WERI-Rb-1 (cell line): ENCODE data around the gene IRF1.
"Not testable (repeated sequence)": the region's sequence is repeated elsewhere in the genome, so short reads cannot be mapped to it uniquely, and the experiment has no call there.

ENCODE experiments used
- DNase-seq: peaks from one replicate; pipeline ENCODE4 v3.0.0-alpha.2; 2020
- H3K27ac ChIP-seq: fragments of 250-450 bp; sonication (Bioruptor Pico); 2 replicates; pipeline ENCODE4 v1.5.1; 2020; ENCODE audit warnings: mild to moderate bottlenecking, moderate library complexity
- H3K27me3 ChIP-seq: fragments of 250-450 bp; sonication (Bioruptor Pico); 2 replicates; pipeline ENCODE4 v1.5.1; 2021; ENCODE audit warnings: mild to moderate bottlenecking, low read depth, moderate library complexity; ENCODE audit not compliant: insufficient read depth, severe bottlenecking
- H3K36me3 ChIP-seq: fragments of 250-450 bp; sonication (Bioruptor Pico); 2 replicates; pipeline ENCODE4 v1.5.1; 2020; ENCODE audit warnings: mild to moderate bottlenecking, moderate library complexity
- H3K4me3 ChIP-seq: 2 replicates; pipeline ENCODE4 v1.5.1; 2011; ENCODE audit warnings: low read depth, mild to moderate bottlenecking, control low read depth, low read length
- H3K9me3 ChIP-seq: fragments of 250-450 bp; sonication (Bioruptor Pico); 2 replicates; pipeline ENCODE4 v1.5.1; 2021; ENCODE audit warnings: mild to moderate bottlenecking, moderate library complexity; ENCODE audit not compliant: severe bottlenecking
- CTCF ChIP-seq: IDR thresholded peaks from 2 replicates; pipeline ENCODE4 v1.5.1; 2011; ENCODE audit warnings: low read depth, mild to moderate bottlenecking, control low read depth, inconsistent platforms, low read length

IRF1 gene

GRCh38 chr5:132528021-132528420 lies 37.4 kb upstream of the IRF1 start:
- H3K36me3 ChIP-seq = no peaks in the 10 kb centered on the region
- no peak overlapping the region for H3K27ac ChIP-seq
- H3K9me3 ChIP-seq = no peaks in the 10 kb centered on the region
- no peak for TF ChIP-seq CTCF
- no peaks in the 10 kb centered on the region for H3K27me3 ChIP-seq
- H3K4me3 ChIP-seq = no peak overlapping the region
- no peak for DNase-seq

- no peak for TF ChIP-seq CTCF
- H3K36me3 ChIP-seq = no peaks in the 10 kb centered on the region
- no peak overlapping the region for H3K4me3 ChIP-seq
- no peaks in the 10 kb centered on the region for H3K9me3 ChIP-seq
- no peak for DNase-seq
- no peaks in the 10 kb centered on the region for H3K27me3 ChIP-seq
- H3K27ac ChIP-seq = no peak overlapping the region
Measured at GRCh38 chr5:132526974-132527564, 36.5 kb upstream of the IRF1 start.

GRCh38 chr5:132526290-132526973 lies 35.9 kb upstream of the IRF1 start:
- Histone ChIP-seq H3K36me3 (no peaks in the 10 kb centered on the region), H3K9me3 (peaks cover 2% of the 10 kb centered on the region), H3K4me3 (peak overlapping the region; percentile 26), H3K27me3 (no peaks in the 10 kb centered on the region), H3K27ac (no peak overlapping the region)
- peak; percentile 48 for DNase-seq
- peak; percentile 65 for TF ChIP-seq CTCF

GRCh38 chr5:132525299-132525724 lies 34.7 kb upstream of the IRF1 start:
- no peak for DNase-seq
- Histone ChIP-seq H3K4me3 (no peak overlapping the region), H3K36me3 (no peaks in the 10 kb centered on the region), H3K27me3 (no peaks in the 10 kb centered on the region), H3K27ac (no peak overlapping the region), H3K9me3 (peaks cover 3% of the 10 kb centered on the region)
- TF ChIP-seq CTCF = no peak

GRCh38 chr5:132524877-132525276 lies 34.3 kb upstream of the IRF1 start:
- DNase-seq, H3K27ac ChIP-seq, H3K27me3 ChIP-seq, H3K4me3 ChIP-seq, H3K9me3 ChIP-seq, H3K36me3 ChIP-seq: not testable (repeated sequence)

- not testable (repeated sequence) for H3K27me3 ChIP-seq, H3K27ac ChIP-seq, H3K9me3 ChIP-seq, DNase-seq, H3K36me3 ChIP-seq, H3K4me3 ChIP-seq
Measured at GRCh38 chr5:132522067-132522466, 31.5 kb upstream of the IRF1 start.

GRCh38 chr5:132513618-132514336 lies 23.2 kb upstream of the IRF1 start:
- not testable (repeated sequence) for H3K36me3 ChIP-seq, H3K4me3 ChIP-seq, H3K27ac ChIP-seq, DNase-seq, H3K9me3 ChIP-seq, H3K27me3 ChIP-seq
